ENCODE measurements around the gene LYSMD2. TPM values are rescaled to one million over a fixed set of nuclear protein-coding genes. Genes with fewer than 3 reads are reported as not detected.
"Not testable (repeated sequence)": the region's sequence is repeated elsewhere in the genome, so short reads cannot be mapped to it uniquely, and the experiment has no call there.

The LYSMD2 gene
- total RNA-seq (2013): 44.1 TPM
- polyA plus RNA-seq: 10 to 100 TPM; 33.2 to 64.7 (median 50.5) TPM
- 14.7 and 30.2 TPM in 2 replicates for polyA minus RNA-seq
- 6.0 to 18.5 (median 12.2) reads per million in 11 experiments for total RNA-seq

DNA sequence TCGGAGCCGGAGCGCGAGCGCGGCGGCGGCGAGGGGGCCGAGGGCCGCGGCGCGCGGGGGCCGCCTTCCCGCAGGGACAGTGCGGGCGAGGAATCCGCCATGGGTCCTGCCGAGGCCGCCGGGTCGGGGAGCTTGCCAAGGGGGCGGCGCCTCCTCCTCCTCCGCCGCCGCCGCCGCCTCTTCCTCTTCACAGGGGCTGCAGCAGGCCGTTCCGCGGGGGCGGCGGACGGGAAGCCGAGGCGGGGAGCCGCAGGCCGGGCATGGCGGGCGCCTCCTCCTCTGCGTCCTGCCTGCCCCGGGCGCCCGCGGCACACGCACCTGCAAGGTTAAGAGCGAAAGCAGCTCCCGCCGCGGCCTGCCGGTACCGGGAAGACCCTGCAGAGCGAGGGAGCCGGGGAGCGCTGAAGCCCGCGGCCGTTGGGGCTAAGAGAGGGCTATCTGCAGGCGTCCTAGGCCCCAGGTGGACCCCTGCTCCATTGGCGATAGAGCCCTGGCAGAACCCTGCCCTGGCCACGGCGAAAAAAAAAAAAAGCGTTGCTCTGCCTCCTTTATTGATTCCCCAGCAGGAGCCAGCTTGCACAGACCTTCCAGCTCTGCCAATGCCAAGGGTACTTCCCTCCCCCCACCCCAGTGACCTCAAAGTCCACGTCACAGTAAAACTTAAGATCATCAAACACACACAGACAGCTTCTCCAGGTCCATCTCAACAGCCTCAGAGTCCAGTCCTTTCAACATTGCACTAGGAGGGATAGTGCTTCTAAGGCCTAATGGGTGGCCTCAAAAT is at the start of gene LYSMD2:
Gene LYSMD2, minus strand, starts transcription at position 134 of the 784 bp plus-strand sequence. Its CDS starts 33 bp downstream, at position 101.
- Histone ChIP-seq H3K27ac (ENCODE audit: low read depth in 1 of 2, low read length in 2 of 2) (peak within 1 kb of the TSS; percentile 64 to 73), H3K79me2 (ENCODE audit: insufficient read depth, low read length) (peaks cover 45% of the 10 kb centered on the region), H3K27me3 (ENCODE audit: control insufficient read depth in 2 of 2, insufficient read depth in 2 of 2, low read length in 2 of 2) (no peaks in the 10 kb centered on the region), H2AFZ (ENCODE audit: insufficient read depth, low read depth, low read length, poor library complexity, severe bottlenecking) (peak within 1 kb of the TSS; percentile 87), H3K4me2 (replicated peaks; ENCODE audit: extremely low read depth, low read length, poor library complexity, severe bottlenecking) (peak within 1 kb of the TSS; percentile 91), H3K9ac (ENCODE audit: insufficient read depth, low read length, poor library complexity, severe bottlenecking) (peak within 1 kb of the TSS; percentile 73), H4K20me1 (ENCODE audit: insufficient read depth, low read length) (no peaks in the 10 kb centered on the region), H3K36me3 (replicated peaks in 1 of 2; ENCODE audit: control insufficient read depth in 1 of 2, insufficient read depth in 2 of 2, low read length in 2 of 2) (no peaks in the 10 kb centered on the region), H3K9me3 (replicated peaks in 1 of 2; ENCODE audit: control insufficient read depth in 1 of 2, insufficient read depth in 1 of 2, low read length in 2 of 2) (no peaks in the 10 kb centered on the region), H3K4me3 (replicated peaks in 1 of 3; ENCODE audit: low read depth in 2 of 3, low read length in 3 of 3) (peak within 1 kb of the TSS; percentile 78 to 88 (median 78)), H3K4me1 (ENCODE audit: control insufficient read depth in 1 of 2, insufficient read depth in 2 of 2, low read length in 2 of 2) (peaks cover 40 to 49% of the 10 kb centered on the region in 2 donors)
- under 1% methylated on average over 65 of the region's 67 CpGs for WGBS (ENCODE audit: insufficient coverage)
- Mint-ChIP-seq H3K9me3 (no peaks in the 10 kb centered on the region), H3K36me3 (peaks cover 19 to 25% of the 10 kb centered on the region in 2 donors), H3K27me3 (ENCODE audit: low read depth in 3 of 3) (peaks cover 0 to 6% (median 2%) of the 10 kb centered on the region in 3 donors), H3K4me3 (peak within 1 kb of the TSS; percentile 87 to 95), H3K27ac (peak within 1 kb of the TSS; percentile 64 to 91 (median 86)), H3K4me1 (peaks cover 49% of the 10 kb centered on the region)
- intact Hi-C loops (cut with micrococcal nuclease): loop anchor here in 1 of 2 donors (10.0 kb wide), 1 partner anchor 113 kb away; the partner anchor contains the start of gene DMXL2
- peak; percentile 35 to 60 (median 52) for DNase-seq
- TF ChIP-seq, protein P1, sequence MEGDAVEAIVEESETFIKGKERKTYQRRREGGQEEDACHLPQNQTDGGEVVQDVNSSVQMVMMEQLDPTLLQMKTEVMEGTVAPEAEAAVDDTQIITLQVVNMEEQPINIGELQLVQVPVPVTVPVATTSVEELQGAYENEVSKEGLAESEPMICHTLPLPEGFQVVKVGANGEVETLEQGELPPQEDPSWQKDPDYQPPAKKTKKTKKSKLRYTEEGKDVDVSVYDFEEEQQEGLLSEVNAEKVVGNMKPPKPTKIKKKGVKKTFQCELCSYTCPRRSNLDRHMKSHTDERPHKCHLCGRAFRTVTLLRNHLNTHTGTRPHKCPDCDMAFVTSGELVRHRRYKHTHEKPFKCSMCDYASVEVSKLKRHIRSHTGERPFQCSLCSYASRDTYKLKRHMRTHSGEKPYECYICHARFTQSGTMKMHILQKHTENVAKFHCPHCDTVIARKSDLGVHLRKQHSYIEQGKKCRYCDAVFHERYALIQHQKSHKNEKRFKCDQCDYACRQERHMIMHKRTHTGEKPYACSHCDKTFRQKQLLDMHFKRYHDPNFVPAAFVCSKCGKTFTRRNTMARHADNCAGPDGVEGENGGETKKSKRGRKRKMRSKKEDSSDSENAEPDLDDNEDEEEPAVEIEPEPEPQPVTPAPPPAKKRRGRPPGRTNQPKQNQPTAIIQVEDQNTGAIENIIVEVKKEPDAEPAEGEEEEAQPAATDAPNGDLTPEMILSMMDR (IDR thresholded peaks at IDR 0.05): no peak

- H3K27me3 ChIP-seq (ENCODE audit: control insufficient read depth in 2 of 2, insufficient read depth in 2 of 2, low read length in 2 of 2); H3K4me1 Mint-ChIP-seq; H3K9me3 ChIP-seq (replicated peaks in 1 of 2; ENCODE audit: control insufficient read depth in 1 of 2, insufficient read depth in 1 of 2, low read length in 2 of 2); H3K4me1 ChIP-seq (ENCODE audit: control insufficient read depth in 1 of 2, insufficient read depth in 2 of 2, low read length in 2 of 2); H3K4me2 ChIP-seq (replicated peaks; ENCODE audit: extremely low read depth, low read length, poor library complexity, severe bottlenecking); H3K27ac Mint-ChIP-seq; DNase-seq; intact Hi-C loops (cut with micrococcal nuclease); H3K4me3 ChIP-seq (replicated peaks in 1 of 3; ENCODE audit: low read depth in 2 of 3, low read length in 3 of 3); H3K27me3 Mint-ChIP-seq (ENCODE audit: low read depth in 3 of 3); H4K20me1 ChIP-seq (ENCODE audit: insufficient read depth, low read length); H3K27ac ChIP-seq (ENCODE audit: low read depth in 1 of 2, low read length in 2 of 2); H3K9ac ChIP-seq (ENCODE audit: insufficient read depth, low read length, poor library complexity, severe bottlenecking); H3K79me2 ChIP-seq (ENCODE audit: insufficient read depth, low read length); H2AFZ ChIP-seq (ENCODE audit: insufficient read depth, low read depth, low read length, poor library complexity, severe bottlenecking); H3K4me3 Mint-ChIP-seq: not testable (repeated sequence)
- WGBS (ENCODE audit: insufficient coverage): 98% methylated on average over 11 of the region's 11 CpGs
- H3K36me3 ChIP-seq (replicated peaks in 1 of 2; ENCODE audit: control insufficient read depth in 1 of 2, insufficient read depth in 2 of 2, low read length in 2 of 2): peaks cover 49 to 58% of the 10 kb centered on the region in 2 donors
- H3K9me3 Mint-ChIP-seq: peaks cover 3 to 22% (median 17%) of the 10 kb centered on the region in 7 donors
- H3K36me3 Mint-ChIP-seq: peaks cover 53 to 54% of the 10 kb centered on the region in 2 donors
Measured at GRCh38 chr15:51787130-51787529, 49.7 kb upstream of the LYSMD2 start.

All from CD14-positive monocyte (primary cell).